Mesendoderm (in vitro differentiated cells): ENCODE measurements around the gene RASA3.

Experiments used
- DNase-seq: peaks from one replicate; pipeline ENCODE4 v3.0.0; 2013
- H2AK5ac ChIP-seq: 2 replicates; pipeline ENCODE4 v1.6.1; 2013; ENCODE audit warnings: low read length, inconsistent platforms
- H2BK120ac ChIP-seq: 2 replicates; pipeline ENCODE4 v1.6.1; 2013; ENCODE audit warnings: low read depth, mild to moderate bottlenecking, low read length, moderate library complexity, mixed read lengths
- H2BK15ac ChIP-seq: replicated peaks from 2 replicates; pipeline ENCODE4 v1.6.1; 2013; ENCODE audit warnings: low read depth, mild to moderate bottlenecking, moderate library complexity
- H2BK5ac ChIP-seq: 2 replicates; pipeline ENCODE4 v1.6.1; 2013; ENCODE audit warnings: low read length, inconsistent platforms
- H3K18ac ChIP-seq: 2 replicates; pipeline ENCODE4 v1.6.1; 2013; ENCODE audit warnings: mild to moderate bottlenecking, low read length, mixed read lengths
- H3K23ac ChIP-seq: one replicate; pipeline ENCODE4 v1.6.1; 2013; ENCODE audit warnings: low read length
- H3K27ac ChIP-seq: 2 replicates; pipeline ENCODE4 v1.5.1; 2013; ENCODE audit warnings: low read depth, mild to moderate bottlenecking, inconsistent platforms, low read length, moderate library complexity
- H3K27me3 ChIP-seq: 2 replicates; pipeline ENCODE4 v1.6.1; 2013; ENCODE audit warnings: low read length, control low read depth, mild to moderate bottlenecking, inconsistent platforms; ENCODE audit not compliant: insufficient read depth, poor library complexity
- H3K36me3 ChIP-seq: 2 replicates; pipeline ENCODE4 v1.6.1; 2013; ENCODE audit warnings: low read length, inconsistent platforms; ENCODE audit not compliant: control insufficient read depth, insufficient read depth
- H3K4ac ChIP-seq: one replicate; pipeline ENCODE4 v1.6.1; 2013; ENCODE audit warnings: low read depth, mild to moderate bottlenecking, low read length, moderate library complexity
- H3K4me1 ChIP-seq: 2 replicates; pipeline ENCODE4 v1.6.1; 2013; ENCODE audit warnings: low read depth, low read length, inconsistent platforms; ENCODE audit not compliant: control insufficient read depth
- H3K4me2 ChIP-seq: 2 replicates; pipeline ENCODE4 v1.6.1; 2013; ENCODE audit warnings: low read length
- H3K4me3 ChIP-seq: 2 replicates; pipeline ENCODE4 v1.5.1; 2013; ENCODE audit warnings: mild to moderate bottlenecking, low read length
- H3K56ac ChIP-seq: one replicate; pipeline ENCODE4 v1.6.1; 2013; ENCODE audit warnings: low read length
- H3K79me1 ChIP-seq: 2 replicates; pipeline ENCODE4 v1.6.1; 2013; ENCODE audit warnings: low read length, inconsistent platforms
- H3K79me2 ChIP-seq: 2 replicates; pipeline ENCODE4 v1.6.1; 2013; ENCODE audit warnings: mild to moderate bottlenecking, low read length; ENCODE audit not compliant: control insufficient read depth, insufficient read depth
- H3K9ac ChIP-seq: 2 replicates; pipeline ENCODE4 v1.6.1; 2013; ENCODE audit warnings: low read length, inconsistent platforms
- H4K5ac ChIP-seq: one replicate; pipeline ENCODE4 v1.6.1; 2013; ENCODE audit warnings: low read length
- H4K8ac ChIP-seq: one replicate; pipeline ENCODE4 v1.6.1; 2013; ENCODE audit warnings: low read depth, mild to moderate bottlenecking, control low read depth, low read length, moderate library complexity
- WGBS: extraction: QIAGEN DNeasy Blood & Tissue Kit; methylation state at CpG from one replicate; pipeline ENCODE4 v1.1.7; 2013; ENCODE audit warnings: low lambda C conversion rate, missing lambda C conversion rate; ENCODE audit not compliant: insufficient coverage; ENCODE audit errors: extremely low coverage; 5-methylcytosine and 5-hydroxymethylcytosine counted together

Gene RASA3

DNA sequence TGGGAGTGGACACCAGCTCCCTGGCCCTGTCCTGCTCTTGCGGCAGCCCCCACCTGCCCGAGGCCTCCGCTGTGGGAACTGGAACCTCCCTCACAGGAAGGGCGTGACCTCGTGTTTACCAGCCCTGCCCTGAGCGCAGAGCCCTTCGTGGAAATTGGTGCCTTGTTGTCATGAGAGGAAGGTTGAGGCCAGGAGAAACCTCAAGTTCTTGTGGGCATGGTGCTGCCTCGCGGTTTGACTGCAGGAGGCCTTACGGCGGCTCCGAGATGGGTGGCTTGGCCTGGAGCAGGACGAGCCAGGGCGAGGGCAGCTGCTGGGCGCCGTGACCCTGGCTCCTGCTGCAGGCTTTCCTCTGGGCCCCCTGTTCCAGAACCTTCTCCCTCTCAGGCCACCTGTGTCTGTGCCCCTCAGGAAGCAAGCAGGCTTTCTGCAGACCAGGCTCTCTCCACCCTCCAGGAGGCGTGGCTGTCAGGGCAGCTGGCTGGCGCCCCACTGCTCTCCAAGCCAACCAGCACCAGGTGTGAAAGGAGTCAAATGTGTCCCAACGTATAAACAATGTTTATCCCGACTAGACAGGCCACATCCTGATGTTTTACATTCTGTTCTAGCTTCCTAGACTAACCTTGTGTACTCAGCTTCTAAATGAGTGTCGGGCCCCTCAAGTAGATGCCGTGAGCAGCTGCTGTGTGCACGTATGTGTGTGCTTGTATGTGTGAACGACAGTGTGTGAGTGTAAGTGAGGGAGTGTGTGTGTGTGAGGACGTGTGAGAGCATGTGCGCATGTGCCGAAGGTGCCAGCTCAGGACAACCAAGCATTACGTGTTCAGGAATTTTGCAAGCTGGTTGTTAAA, 10.4 kb upstream of the RASA3 start:
- Histone ChIP-seq H4K5ac (no peak overlapping the region), H3K27me3 (no peaks in the 10 kb centered on the region), H3K36me3 (no peaks in the 10 kb centered on the region), H3K18ac (no peak overlapping the region), H3K79me2 (no peaks in the 10 kb centered on the region), H3K79me1 (no peaks in the 10 kb centered on the region), H4K8ac (no peak overlapping the region), H2BK120ac (no peak overlapping the region), H3K27ac (no peak overlapping the region), H2BK5ac (no peak overlapping the region), H3K4me2 (no peak overlapping the region), H3K9ac (no peak overlapping the region), H3K4ac (no peak overlapping the region), H3K4me1 (no peaks in the 10 kb centered on the region), H2AK5ac (no peak overlapping the region), H3K56ac (no peak overlapping the region), H2BK15ac (no peak overlapping the region), H3K23ac (no peak overlapping the region), H3K4me3 (no peak overlapping the region)
- no CpG with 5 or more reads among the region's 28 CpGs for WGBS
- DNase-seq: no peak

GRCh38 chr13:114142137-114142550, 9.7 kb upstream of the RASA3 start:
- Histone ChIP-seq H3K9ac (no peak overlapping the region), H3K4me2 (no peak overlapping the region), H3K79me2 (no peaks in the 10 kb centered on the region), H3K4ac (no peak overlapping the region), H3K18ac (no peak overlapping the region), H3K23ac (no peak overlapping the region), H3K79me1 (no peaks in the 10 kb centered on the region), H4K8ac (no peak overlapping the region), H3K27me3 (no peaks in the 10 kb centered on the region), H2BK15ac (no peak overlapping the region), H3K56ac (no peak overlapping the region), H3K27ac (no peak overlapping the region), H4K5ac (no peak overlapping the region), H3K36me3 (no peaks in the 10 kb centered on the region), H2BK120ac (no peak overlapping the region), H2BK5ac (no peak overlapping the region), H2AK5ac (no peak overlapping the region), H3K4me3 (no peak overlapping the region), H3K4me1 (no peaks in the 10 kb centered on the region)
- DNase-seq: no peak
- no CpG with 5 or more reads among the region's 6 CpGs for WGBS

- H3K27me3 ChIP-seq: no peaks in the 10 kb centered on the region
- no peak overlapping the region for H3K27ac ChIP-seq
- H3K79me2 ChIP-seq: no peaks in the 10 kb centered on the region
- H2BK15ac ChIP-seq: no peak overlapping the region
- H3K4me1 ChIP-seq: no peaks in the 10 kb centered on the region
- no peak overlapping the region for H4K5ac ChIP-seq
- H3K36me3 ChIP-seq: no peaks in the 10 kb centered on the region
- 100% methylated on average over 5 of the region's 15 CpGs for WGBS
- H3K4me2 ChIP-seq: no peak overlapping the region
- H2BK120ac ChIP-seq: no peak overlapping the region
- H3K4ac ChIP-seq: no peak overlapping the region
- no peak overlapping the region for H3K18ac ChIP-seq
- no peak overlapping the region for H2AK5ac ChIP-seq
- no peak overlapping the region for H3K56ac ChIP-seq
- no peak overlapping the region for H3K4me3 ChIP-seq
- no peak overlapping the region for H3K23ac ChIP-seq
- no peak overlapping the region for H2BK5ac ChIP-seq
- H4K8ac ChIP-seq: no peak overlapping the region
- DNase-seq: no peak
- H3K9ac ChIP-seq: no peak overlapping the region
- H3K79me1 ChIP-seq: no peaks in the 10 kb centered on the region
Observed at GRCh38 chr13:114141261-114141996, 9.0 kb upstream of the RASA3 start.

DNA sequence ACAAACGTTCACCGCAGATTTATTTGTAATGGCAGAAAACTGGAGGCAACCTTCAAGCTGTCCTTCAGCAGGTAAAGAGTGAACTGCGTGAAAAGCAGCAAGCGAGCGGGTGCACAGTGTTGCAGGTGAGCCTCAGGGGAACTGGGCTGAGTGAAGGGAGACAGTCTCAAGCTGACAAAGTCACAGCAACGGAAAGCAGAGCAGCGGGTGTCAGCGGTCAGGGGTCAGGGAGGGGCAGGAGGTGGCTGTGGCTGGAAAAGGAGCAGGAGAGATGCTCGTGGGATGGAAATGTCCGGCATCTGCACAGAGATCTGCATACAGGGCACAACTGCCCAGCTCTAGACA, 8.5 kb upstream of the RASA3 start:
- DNase-seq: no peak
- Histone ChIP-seq H3K36me3 (no peaks in the 10 kb centered on the region), H3K18ac (no peak overlapping the region), H3K4me2 (no peak overlapping the region), H4K5ac (no peak overlapping the region), H3K56ac (no peak overlapping the region), H2BK5ac (no peak overlapping the region), H3K4ac (no peak overlapping the region), H3K79me2 (no peaks in the 10 kb centered on the region), H3K4me3 (no peak overlapping the region), H2BK15ac (no peak overlapping the region), H3K79me1 (no peaks in the 10 kb centered on the region), H3K27me3 (no peaks in the 10 kb centered on the region), H3K23ac (no peak overlapping the region), H2AK5ac (no peak overlapping the region), H4K8ac (no peak overlapping the region), H3K4me1 (no peaks in the 10 kb centered on the region), H3K27ac (no peak overlapping the region), H3K9ac (no peak overlapping the region), H2BK120ac (no peak overlapping the region)
- WGBS: no CpG with 5 or more reads among the region's 10 CpGs

GRCh38 chr13:114140131-114140905, 7.9 kb upstream of the RASA3 start:
- Histone ChIP-seq H3K4me3 (no peak overlapping the region), H3K18ac (no peak overlapping the region), H3K79me1 (no peaks in the 10 kb centered on the region), H3K79me2 (no peaks in the 10 kb centered on the region), H3K56ac (no peak overlapping the region), H2BK120ac (no peak overlapping the region), H3K4me2 (no peak overlapping the region), H2AK5ac (no peak overlapping the region), H4K5ac (no peak overlapping the region), H3K27ac (no peak overlapping the region), H3K4ac (no peak overlapping the region), H2BK5ac (no peak overlapping the region), H3K23ac (no peak overlapping the region), H3K4me1 (no peaks in the 10 kb centered on the region), H4K8ac (no peak overlapping the region), H2BK15ac (no peak overlapping the region), H3K36me3 (no peaks in the 10 kb centered on the region), H3K9ac (no peak overlapping the region), H3K27me3 (no peaks in the 10 kb centered on the region)
- DNase-seq: no peak
- WGBS: no CpG with 5 or more reads among the region's 25 CpGs
